PFSK-1 (cell line): ENCODE results near the gene RHO.

Experiments
- POLR2AphosphoS5 ChIP-seq: IDR thresholded peaks from 2 replicates; pipeline ENCODE4 v1.6.1; 2012; ENCODE audit warnings: low read depth, mild to moderate bottlenecking, control low read depth, low read length, moderate library complexity
- TF ChIP-seq, protein P1 (sequence below), 2 experiments: IDR thresholded peaks; 2 replicates each; pipeline versions ENCODE4 v1.6.1 to v1.8.0; 2011 to 2012; ENCODE audit warnings: low read depth in 2 of 2, low read length in 2 of 2, control low read depth in 1 of 2, inconsistent platforms in 1 of 2, mild to moderate bottlenecking in 1 of 2, moderate library complexity in 1 of 2; ENCODE audit not compliant: insufficient read depth in 1 of 2

GRCh38 chr3:129533406-129533805 lies 5.0 kb downstream of the RHO start:
- no peak for TF ChIP-seq POLR2AphosphoS5
- TF ChIP-seq, protein P1, sequence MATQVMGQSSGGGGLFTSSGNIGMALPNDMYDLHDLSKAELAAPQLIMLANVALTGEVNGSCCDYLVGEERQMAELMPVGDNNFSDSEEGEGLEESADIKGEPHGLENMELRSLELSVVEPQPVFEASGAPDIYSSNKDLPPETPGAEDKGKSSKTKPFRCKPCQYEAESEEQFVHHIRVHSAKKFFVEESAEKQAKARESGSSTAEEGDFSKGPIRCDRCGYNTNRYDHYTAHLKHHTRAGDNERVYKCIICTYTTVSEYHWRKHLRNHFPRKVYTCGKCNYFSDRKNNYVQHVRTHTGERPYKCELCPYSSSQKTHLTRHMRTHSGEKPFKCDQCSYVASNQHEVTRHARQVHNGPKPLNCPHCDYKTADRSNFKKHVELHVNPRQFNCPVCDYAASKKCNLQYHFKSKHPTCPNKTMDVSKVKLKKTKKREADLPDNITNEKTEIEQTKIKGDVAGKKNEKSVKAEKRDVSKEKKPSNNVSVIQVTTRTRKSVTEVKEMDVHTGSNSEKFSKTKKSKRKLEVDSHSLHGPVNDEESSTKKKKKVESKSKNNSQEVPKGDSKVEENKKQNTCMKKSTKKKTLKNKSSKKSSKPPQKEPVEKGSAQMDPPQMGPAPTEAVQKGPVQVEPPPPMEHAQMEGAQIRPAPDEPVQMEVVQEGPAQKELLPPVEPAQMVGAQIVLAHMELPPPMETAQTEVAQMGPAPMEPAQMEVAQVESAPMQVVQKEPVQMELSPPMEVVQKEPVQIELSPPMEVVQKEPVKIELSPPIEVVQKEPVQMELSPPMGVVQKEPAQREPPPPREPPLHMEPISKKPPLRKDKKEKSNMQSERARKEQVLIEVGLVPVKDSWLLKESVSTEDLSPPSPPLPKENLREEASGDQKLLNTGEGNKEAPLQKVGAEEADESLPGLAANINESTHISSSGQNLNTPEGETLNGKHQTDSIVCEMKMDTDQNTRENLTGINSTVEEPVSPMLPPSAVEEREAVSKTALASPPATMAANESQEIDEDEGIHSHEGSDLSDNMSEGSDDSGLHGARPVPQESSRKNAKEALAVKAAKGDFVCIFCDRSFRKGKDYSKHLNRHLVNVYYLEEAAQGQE (IDR thresholded peaks at IDR 0.05; ENCODE audit: insufficient read depth in 1 of 2, low read depth in 2 of 2, low read length in 2 of 2) = no peak
